Lower leg skin (tissue), 3 donors: Measurements from ENCODE around the gene SCRN2.

ENCODE experiments used
- POLR2A ChIP-seq, 2 donors: fragments of 450-650 bp; IDR thresholded peaks; one replicate each; pipeline ENCODE4 v1.6.1; 2016 to 2017; ENCODE audit warnings: antibody characterized with exemption in 2 of 2, mild to moderate bottlenecking in 1 of 2, moderate library complexity in 1 of 2
- TF ChIP-seq, protein P1 (sequence below), 3 donors: fragments of 450-650 bp; IDR thresholded peaks; one replicate each; pipeline ENCODE4 v1.5.1; 2016; ENCODE audit warnings: antibody characterized with exemption in 3 of 3, mild to moderate bottlenecking in 3 of 3, moderate library complexity in 2 of 3

GRCh38 chr17:47879028-47879585, 38.0 kb upstream of the SCRN2 start:
- TF ChIP-seq, protein P1, sequence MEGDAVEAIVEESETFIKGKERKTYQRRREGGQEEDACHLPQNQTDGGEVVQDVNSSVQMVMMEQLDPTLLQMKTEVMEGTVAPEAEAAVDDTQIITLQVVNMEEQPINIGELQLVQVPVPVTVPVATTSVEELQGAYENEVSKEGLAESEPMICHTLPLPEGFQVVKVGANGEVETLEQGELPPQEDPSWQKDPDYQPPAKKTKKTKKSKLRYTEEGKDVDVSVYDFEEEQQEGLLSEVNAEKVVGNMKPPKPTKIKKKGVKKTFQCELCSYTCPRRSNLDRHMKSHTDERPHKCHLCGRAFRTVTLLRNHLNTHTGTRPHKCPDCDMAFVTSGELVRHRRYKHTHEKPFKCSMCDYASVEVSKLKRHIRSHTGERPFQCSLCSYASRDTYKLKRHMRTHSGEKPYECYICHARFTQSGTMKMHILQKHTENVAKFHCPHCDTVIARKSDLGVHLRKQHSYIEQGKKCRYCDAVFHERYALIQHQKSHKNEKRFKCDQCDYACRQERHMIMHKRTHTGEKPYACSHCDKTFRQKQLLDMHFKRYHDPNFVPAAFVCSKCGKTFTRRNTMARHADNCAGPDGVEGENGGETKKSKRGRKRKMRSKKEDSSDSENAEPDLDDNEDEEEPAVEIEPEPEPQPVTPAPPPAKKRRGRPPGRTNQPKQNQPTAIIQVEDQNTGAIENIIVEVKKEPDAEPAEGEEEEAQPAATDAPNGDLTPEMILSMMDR (IDR thresholded peaks at IDR 0.05): no peak
- no peak for TF ChIP-seq POLR2A (IDR thresholded peaks at IDR 0.05)
